IMR-90 (cell line): ENCODE data around the gene PRLR.

Experiments
- NFE2L2 ChIP-seq: fragments of 150-350 bp; IDR thresholded peaks from 2 replicates; pipeline ENCODE4 v1.6.1; 2016; ENCODE audit warnings: low read depth, mild to moderate bottlenecking, low read length
- POLR2A ChIP-seq: IDR thresholded peaks from 2 replicates; pipeline ENCODE4 v1.6.1; 2012; ENCODE audit warnings: mild to moderate bottlenecking, low read depth, low read length
- RCOR1 ChIP-seq: IDR thresholded peaks from 2 replicates; pipeline ENCODE4 v1.6.1; 2012; ENCODE audit warnings: mild to moderate bottlenecking, low read length, improper control_type of control experiment; ENCODE audit not compliant: insufficient replicate concordance
- RFX5 ChIP-seq: IDR thresholded peaks from 2 replicates; pipeline ENCODE4 v1.8.0; 2012; ENCODE audit warnings: low read depth, mild to moderate bottlenecking, low read length, moderate library complexity
- SMC3 ChIP-seq: fragments of 150-350 bp; IDR thresholded peaks from 2 replicates; pipeline ENCODE4 v1.6.1; 2016; ENCODE audit warnings: low read depth, mild to moderate bottlenecking, antibody characterized with exemption, low read length, moderate library complexity
- TF ChIP-seq, protein P1 (sequence below): conservative IDR thresholded peaks from 2 replicates; pipeline ENCODE4 v1.5.1; 2012; ENCODE audit warnings: mild to moderate bottlenecking, low read depth, low read length, improper control_type of control experiment
- TF ChIP-seq, protein P2 (sequence below): fragments of 150-350 bp; IDR thresholded peaks from 2 replicates; pipeline ENCODE4 v1.6.1; 2017; ENCODE audit warnings: mild to moderate bottlenecking, antibody characterized with exemption, low read length, low read depth
- TF ChIP-seq, protein P3 (sequence below): fragments of 150-350 bp; IDR thresholded peaks from 2 replicates; pipeline ENCODE4 v1.6.1; 2016; ENCODE audit warnings: low read depth, mild to moderate bottlenecking, low read length, moderate library complexity, borderline replicate concordance

DNA sequence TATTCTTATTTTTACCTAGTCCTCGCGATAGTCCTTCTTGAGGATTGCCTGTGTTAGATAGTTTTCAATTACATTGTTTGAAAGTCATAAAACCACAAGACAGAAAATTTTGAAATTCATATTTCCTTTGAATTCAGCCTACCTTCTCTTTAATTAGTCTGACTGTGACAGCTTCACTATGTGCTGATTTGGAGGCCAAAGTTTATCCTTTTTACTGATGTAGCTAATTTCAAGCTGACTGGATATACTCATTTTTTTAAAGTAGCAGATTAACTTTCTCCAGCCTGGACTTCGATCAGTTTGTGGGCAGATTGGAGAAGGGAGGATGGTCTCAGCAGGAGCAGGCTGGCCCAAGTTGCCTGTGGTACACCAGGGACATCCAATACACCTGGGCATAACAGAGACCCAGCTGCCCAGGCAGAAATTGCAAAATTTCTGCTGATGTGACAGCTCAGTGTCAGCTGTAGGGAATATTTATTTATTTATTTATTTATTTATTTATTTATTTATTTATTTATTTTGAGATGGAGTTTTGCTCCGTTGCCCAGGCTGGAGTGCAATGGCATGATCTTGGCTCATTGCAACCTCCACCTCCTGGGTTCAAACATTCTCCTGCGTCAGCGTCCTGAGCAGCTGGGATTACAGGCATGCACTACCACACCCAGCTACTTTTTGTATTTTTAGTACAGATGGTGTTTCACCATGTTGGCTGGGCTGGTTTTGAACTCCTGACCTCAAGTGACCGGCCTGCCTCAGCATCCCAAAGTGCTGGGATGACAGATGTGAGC is 206.7 kb downstream of the PRLR start:
- TF ChIP-seq, protein P1, sequence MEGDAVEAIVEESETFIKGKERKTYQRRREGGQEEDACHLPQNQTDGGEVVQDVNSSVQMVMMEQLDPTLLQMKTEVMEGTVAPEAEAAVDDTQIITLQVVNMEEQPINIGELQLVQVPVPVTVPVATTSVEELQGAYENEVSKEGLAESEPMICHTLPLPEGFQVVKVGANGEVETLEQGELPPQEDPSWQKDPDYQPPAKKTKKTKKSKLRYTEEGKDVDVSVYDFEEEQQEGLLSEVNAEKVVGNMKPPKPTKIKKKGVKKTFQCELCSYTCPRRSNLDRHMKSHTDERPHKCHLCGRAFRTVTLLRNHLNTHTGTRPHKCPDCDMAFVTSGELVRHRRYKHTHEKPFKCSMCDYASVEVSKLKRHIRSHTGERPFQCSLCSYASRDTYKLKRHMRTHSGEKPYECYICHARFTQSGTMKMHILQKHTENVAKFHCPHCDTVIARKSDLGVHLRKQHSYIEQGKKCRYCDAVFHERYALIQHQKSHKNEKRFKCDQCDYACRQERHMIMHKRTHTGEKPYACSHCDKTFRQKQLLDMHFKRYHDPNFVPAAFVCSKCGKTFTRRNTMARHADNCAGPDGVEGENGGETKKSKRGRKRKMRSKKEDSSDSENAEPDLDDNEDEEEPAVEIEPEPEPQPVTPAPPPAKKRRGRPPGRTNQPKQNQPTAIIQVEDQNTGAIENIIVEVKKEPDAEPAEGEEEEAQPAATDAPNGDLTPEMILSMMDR: no peak
- TF ChIP-seq POLR2A (no peak), RCOR1 (no peak), NFE2L2 (no peak), SMC3 (no peak), RFX5 (no peak)
- TF ChIP-seq, protein P2, sequence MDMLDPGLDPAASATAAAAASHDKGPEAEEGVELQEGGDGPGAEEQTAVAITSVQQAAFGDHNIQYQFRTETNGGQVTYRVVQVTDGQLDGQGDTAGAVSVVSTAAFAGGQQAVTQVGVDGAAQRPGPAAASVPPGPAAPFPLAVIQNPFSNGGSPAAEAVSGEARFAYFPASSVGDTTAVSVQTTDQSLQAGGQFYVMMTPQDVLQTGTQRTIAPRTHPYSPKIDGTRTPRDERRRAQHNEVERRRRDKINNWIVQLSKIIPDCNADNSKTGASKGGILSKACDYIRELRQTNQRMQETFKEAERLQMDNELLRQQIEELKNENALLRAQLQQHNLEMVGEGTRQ: no peak
- TF ChIP-seq, protein P3, sequence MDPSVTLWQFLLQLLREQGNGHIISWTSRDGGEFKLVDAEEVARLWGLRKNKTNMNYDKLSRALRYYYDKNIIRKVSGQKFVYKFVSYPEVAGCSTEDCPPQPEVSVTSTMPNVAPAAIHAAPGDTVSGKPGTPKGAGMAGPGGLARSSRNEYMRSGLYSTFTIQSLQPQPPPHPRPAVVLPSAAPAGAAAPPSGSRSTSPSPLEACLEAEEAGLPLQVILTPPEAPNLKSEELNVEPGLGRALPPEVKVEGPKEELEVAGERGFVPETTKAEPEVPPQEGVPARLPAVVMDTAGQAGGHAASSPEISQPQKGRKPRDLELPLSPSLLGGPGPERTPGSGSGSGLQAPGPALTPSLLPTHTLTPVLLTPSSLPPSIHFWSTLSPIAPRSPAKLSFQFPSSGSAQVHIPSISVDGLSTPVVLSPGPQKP: no peak
